Fibroblast of mammary gland (primary cell): ENCODE measurements around the gene CDC42EP2.

ENCODE experiments used
- DNase-seq: peaks from one replicate; pipeline ENCODE4 v3.0.0-alpha.2; 2010; ENCODE audit warnings: low read depth
- H3K4me3 ChIP-seq: 2 replicates; pipeline ENCODE4 v1.5.1; 2011; ENCODE audit warnings: low read depth, mild to moderate bottlenecking, low read length, moderate library complexity; ENCODE audit not compliant: control insufficient read depth
- TF ChIP-seq, protein P1 (sequence below): conservative IDR thresholded peaks from 2 replicates; pipeline ENCODE4 v1.5.1; 2011; ENCODE audit warnings: low read depth, low read length, inconsistent platforms; ENCODE audit not compliant: control insufficient read depth, insufficient read depth

The CDC42EP2 gene

GRCh38 chr11:65317025-65317786 lies 2.5 kb downstream of the CDC42EP2 start:
- DNase-seq = peak; percentile 84
- peak overlapping the region; percentile 90 for H3K4me3 ChIP-seq
- TF ChIP-seq, protein P1, sequence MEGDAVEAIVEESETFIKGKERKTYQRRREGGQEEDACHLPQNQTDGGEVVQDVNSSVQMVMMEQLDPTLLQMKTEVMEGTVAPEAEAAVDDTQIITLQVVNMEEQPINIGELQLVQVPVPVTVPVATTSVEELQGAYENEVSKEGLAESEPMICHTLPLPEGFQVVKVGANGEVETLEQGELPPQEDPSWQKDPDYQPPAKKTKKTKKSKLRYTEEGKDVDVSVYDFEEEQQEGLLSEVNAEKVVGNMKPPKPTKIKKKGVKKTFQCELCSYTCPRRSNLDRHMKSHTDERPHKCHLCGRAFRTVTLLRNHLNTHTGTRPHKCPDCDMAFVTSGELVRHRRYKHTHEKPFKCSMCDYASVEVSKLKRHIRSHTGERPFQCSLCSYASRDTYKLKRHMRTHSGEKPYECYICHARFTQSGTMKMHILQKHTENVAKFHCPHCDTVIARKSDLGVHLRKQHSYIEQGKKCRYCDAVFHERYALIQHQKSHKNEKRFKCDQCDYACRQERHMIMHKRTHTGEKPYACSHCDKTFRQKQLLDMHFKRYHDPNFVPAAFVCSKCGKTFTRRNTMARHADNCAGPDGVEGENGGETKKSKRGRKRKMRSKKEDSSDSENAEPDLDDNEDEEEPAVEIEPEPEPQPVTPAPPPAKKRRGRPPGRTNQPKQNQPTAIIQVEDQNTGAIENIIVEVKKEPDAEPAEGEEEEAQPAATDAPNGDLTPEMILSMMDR = no peak

- TF ChIP-seq, protein P1 = no peak
- DNase-seq = no peak
- no peak overlapping the region for H3K4me3 ChIP-seq
These were observed 5.9 kb downstream of the CDC42EP2 start for GRCh38 chr11:65320386-65321075.

- TF ChIP-seq, protein P1 = no peak
- no peak overlapping the region for H3K4me3 ChIP-seq
- no peak for DNase-seq
These were observed 6.4 kb downstream of the CDC42EP2 start for GRCh38 chr11:65321076-65321475.

DNA sequence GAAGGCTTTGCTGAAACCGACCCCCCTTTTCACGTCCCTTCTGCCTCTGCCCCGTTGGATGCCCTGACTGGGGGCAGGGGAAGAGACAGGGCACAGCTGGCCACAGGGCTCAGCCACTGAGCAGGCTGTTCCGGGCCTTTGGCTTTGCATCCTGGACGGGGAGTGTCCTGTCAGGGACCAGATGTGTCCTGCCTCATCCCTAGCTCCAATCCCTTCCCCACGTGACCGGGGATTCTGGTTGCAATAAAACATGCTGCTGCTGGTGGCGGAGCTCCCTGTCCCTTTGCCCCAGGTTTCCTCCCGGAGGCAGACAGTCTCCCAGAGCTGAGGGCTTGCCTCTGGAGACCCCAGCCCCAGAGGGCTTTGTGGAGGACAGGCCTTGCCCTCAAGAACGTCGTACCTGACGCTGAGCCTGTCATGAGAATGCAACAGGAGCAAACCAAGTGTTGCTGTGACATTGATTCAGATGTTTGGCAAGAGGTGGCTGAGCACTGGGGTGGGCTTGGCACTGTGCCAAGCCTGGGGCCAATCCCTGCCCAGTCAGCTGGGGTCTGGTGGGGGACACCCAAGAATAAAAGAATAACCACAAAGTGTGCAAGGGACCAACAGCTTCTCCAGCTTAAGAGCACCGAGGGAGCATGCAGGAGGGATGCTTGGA lies 7.3 kb downstream of the CDC42EP2 start:
- no peak for DNase-seq
- TF ChIP-seq, protein P1 = no peak
- no peak overlapping the region for H3K4me3 ChIP-seq

- H3K4me3 ChIP-seq = no peak overlapping the region
- DNase-seq = no peak
- TF ChIP-seq, protein P1 = no peak
These were observed 9.1 kb downstream of the CDC42EP2 start for GRCh38 chr11:65323813-65324212.

- DNase-seq = no peak
- TF ChIP-seq, protein P1 = no peak
These were observed 10.8 kb downstream of the CDC42EP2 start for GRCh38 chr11:65325435-65325834.

More at GRCh38 chr11:65325435-65325834, 10.8 kb downstream of the CDC42EP2 start:
- H3K4me3 ChIP-seq = no peak overlapping the region
